HG02840 (cell line): Measurements from ENCODE around the gene CLPSL2.
A peak's percentile ranks its signal among the peaks of the same experiment; 100 is the strongest.
"Not testable (repeated sequence)": the region's sequence is repeated elsewhere in the genome, so short reads cannot be mapped to it uniquely, and the experiment has no call there.

Experiments
- ATAC-seq: cut with Tn5 transposase; IDR thresholded peaks from one replicate; pipeline ENCODE4 v1.9.1; 2021; ENCODE audit warnings: mild to moderate bottlenecking, moderate library complexity, moderate number of reproducible peaks; ENCODE audit not compliant: unreplicated experiment, low FRiP score

Gene CLPSL2, protein sequence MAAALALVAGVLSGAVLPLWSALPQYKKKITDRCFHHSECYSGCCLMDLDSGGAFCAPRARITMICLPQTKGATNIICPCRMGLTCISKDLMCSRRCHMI

DNA sequence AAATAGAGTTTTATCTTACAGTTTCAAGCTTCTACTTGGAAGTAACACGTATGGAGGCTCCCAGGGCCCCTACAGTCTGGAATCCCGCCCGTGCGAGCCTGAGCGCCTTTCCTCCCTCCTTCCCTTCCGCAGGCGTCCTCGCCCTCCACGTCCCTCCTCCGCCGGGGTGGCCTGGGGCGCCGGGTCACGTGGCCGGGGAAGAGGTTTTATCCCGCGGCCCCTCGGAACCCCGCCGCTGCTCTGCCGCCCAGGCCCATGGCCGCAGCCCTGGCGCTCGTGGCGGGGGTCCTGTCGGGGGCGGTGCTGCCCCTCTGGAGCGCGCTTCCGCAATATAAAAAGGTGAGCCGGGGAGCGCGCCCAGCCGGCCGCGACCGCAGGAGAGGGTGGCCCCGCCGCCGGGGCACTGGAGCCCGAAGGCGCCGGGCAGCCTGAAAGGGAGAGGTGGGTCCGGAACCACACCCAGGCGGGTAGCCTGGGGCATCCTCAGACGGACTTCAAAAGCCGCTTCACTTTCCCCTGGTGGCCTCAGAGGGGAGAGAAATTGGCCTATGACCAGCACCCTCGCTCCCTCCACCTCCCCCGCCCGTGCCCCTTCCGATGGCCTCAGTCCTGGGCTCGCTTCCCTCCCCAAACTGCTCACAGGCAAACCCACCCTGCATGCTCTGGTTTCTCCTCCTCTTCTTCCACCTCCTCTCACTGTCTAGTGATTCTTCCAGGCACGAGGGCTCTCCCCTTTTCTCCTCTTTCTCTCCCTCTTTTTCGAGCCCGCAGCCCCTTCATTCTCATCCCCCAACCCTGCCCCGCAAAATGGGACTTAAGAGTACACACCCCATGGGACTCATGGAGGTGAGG lies at the start of gene CLPSL2:
TSS of gene CLPSL2 (plus strand) at position 235 of the 852 bp plus-strand sequence. CDS start at position 256, 21 bp downstream.
- no peak for ATAC-seq

DNA sequence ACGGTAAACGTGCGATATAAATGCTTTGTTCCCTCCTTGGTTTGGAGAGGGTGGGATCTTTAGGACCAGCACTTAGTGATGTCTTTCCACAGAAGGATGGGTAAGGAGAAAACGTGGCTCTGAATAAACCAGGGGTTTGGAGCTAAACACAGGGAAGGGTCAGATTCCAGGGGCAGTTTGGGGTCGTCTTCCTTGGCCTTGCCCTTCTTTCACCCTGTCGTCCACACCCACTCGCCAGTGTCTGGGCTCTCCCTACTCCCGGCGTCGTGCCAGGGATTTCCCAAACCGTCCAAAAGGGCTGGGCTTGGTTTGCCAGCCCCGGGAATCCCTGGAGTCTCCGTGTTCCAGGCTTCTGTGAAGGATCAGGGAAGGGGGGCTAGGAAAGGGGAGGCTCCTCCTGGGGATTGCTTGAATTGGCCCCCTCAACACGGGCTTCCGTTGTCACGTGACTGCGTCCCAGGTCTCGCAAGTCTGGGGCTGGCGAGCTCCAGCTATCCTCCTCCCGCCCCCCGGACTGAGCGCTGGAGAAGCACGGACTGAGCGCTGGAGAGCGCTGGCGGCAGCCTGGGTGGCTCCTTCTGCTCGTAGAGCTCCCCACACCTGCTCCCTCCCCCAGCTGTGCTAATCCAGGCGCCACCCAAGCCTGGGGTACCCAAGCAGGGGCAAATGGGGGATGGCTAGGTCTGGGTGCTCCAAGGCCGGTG lies 49.0 kb upstream of the CLPSL2 start:
- ATAC-seq: no peak

DNA sequence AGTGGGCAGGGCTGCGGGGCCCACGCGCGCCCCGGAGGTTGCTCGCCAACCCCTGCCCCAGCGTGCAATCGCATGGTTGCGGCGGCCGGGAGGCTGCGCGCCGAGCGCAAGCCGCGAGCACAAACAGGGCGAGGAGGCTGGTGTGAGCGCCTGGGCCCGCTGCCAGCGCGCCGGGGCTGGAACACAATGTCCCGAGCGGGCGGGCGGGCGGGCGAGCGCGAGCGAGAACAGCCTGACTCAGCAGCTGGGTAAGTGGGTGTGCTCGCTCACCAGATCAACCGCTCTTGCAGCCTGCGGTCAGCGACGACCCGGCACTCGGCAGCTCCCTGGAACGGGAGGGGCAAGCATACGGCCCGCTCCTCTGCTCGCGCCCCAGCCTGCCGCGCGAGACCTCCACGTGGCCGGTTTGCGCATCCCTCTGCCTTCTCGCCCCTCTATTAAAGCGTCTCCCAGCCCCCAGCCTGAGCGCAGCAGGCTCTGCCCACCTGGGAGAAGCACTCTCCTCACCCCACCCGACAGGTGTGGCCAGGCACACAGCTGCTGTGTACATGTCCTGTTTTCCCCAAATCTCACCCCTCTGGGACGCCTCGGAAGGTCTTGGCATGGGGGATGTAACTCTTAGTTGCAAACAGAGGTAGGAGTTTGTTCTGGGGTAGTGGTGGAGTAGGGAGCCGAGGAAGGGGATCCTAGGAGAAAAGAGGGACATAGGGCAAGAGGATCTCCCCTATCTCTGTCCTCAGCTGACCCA lies 48.3 kb upstream of the CLPSL2 start:
- no peak for ATAC-seq

DNA sequence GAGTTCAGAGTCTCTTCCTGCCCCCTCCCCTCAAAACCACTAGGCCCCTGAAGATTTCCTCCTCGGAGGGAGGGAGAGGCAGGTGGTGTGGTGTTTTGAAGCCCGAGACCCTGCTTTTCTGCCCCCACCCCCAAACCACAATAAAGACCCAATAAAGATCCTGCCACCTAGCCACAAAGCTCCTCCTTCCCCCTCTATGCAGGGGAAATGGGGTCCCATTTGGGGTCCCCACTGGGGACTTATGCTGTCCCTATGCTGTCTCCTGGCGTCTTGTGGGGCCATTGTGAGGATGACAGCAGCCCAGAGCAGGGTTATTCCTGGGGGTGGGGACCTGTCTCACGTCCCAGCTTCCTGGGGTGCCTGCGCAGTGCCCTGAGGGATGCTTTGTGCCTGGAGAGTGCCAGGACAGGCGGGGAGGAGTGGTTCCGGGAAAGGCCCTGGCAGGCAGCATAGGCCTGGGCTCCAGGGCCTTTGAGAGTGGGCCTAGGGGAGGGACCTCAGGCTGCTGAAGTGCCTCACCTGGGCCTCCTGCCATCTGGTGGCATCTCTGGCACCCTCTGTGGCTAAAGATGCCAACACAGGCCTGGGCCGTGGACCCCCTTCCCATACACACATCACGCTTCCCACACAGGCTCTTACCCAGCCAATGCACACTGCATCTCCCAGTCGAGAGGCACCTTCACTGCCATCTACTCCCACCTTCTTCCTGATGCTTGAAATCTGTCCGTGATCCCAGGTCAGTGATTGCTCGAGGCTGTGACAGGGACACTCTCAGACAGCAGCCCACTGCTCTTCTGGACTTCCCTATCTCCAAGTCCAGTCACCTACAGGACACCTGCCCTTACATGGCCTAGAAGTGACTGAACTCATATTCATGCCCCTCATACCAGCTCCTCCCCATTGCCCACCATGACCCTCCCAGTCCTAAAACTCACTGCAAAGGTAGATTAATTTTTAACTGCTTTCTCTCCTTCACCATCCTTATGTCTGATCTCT lies 47.4 kb upstream of the CLPSL2 start:
- ATAC-seq: no peak

DNA sequence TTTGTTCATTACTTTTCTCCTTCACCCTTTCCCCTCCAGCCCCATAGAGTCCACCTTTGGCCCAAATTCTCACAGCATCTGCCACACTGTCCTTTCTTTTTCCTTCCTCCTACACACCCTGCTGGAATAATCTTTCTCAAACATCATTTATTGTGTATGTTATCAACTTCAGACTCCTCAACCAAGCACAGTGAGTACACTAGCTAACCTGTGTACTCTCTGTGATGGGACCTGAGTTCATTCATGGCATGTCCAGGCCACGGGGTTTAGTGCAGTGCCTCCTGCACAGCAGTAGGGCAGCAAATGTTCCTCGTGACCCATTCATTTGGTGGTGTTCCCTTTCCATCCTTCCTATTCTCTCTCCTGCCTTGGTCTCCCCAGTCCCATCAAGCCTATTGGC lies 46.7 kb upstream of the CLPSL2 start:
- no peak for ATAC-seq

DNA sequence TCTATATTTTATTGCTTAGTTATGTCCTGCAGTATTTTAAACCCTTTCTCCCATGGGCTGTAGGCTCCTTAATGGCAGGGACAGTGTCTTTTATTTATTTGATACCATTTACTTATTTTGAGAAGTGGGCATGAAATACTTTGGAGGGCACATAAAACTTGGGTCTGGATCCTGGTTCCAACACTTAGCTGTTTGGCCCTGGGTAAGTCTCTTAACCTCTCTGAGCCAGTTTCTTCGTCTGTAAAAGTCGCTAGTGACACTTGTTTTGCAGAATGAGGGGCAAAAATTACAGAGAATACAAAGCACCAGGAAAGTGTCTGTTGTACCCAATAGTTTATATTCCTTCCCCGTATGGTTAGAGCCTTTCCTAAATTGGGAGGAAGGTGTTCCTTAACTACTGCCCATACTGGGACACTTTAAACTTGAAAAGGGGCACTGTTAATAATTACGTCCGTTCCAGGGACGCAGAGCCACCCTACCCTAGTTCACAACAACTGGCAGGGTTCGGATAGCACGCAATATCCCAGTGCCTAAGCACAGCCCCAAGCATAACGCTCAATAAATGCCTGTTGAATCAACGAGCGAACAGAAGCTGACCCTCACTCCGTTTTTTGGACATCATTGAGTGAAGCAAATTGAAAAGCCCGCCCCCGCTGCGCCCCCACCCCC lies 45.5 kb upstream of the CLPSL2 start:
- ATAC-seq: no peak

DNA sequence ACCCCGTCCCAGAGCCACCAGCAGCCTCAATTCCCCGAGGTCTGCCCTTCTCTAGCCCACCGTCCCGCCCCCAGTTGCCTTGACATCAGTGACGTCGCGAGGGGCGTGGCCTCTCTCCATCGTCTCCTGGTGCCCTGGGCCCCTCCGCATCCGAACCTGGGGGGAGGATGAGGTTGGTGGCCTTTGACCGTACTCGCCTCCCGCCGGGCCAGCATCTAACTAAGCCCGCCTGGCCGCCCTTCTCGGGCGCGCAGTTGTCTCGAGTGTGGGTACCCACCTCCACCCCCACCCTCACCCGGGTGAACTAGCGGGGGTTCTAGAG lies 45.0 kb upstream of the CLPSL2 start:
- peak; percentile 52 for ATAC-seq

DNA sequence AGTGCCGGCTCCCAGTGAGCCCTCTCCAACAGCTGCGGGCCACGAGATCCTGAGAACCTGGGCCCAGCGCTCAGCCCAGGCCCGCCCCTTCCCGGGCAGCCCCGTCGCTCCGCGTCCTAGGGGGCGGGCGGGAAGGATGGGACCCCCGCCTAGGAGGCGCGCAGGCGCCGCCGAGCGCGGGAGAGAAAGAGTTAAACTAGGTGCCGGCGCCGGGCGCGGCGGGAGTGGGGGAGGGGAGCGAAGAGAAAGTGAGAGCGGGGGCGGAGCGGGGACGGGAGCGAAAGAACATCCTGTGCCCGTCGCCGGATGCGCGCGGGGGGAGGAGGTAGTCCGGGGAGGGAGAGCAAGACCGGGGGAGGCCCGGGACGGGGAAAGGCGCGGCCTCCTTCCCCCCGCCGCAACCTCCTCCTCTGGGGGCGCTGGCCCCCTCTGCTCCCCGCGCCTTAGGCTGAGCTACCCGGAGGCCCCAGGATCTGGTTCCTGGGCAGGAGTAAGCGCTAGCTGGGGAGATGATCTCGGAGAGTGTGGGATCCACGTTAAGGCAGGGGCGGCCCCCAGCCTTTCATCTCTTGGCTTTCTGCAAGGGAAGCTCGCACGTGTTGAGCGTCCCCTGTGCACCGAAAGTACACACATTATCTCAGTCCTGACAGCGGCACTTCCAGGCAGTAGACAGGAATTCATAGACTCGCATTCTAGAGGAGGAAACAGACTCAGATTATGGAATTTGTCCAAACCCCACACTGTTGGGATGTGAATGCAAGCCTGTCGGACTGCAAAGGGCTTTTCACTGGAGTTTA lies 44.5 kb upstream of the CLPSL2 start:
- ATAC-seq: peak; percentile 44

DNA sequence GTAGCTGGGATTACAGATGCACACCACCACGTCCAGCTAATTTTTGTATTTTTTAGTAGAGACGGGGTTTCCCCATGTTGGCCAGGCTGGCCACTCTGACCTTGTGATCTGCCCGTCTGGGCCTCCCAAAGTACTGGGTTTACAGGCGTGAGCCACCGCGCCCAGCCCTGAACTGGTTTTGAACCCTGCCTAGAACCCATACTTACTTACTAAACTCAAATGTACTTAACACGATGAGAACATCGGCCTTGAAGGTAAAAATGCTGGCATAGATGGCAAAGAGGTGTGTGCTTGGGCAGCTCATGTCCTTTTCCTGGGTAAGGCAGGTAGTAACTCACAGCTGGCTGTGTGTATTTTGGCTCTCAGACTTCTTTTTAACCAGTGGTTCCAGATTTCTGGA lies 42.8 kb upstream of the CLPSL2 start:
- ATAC-seq: no peak

DNA sequence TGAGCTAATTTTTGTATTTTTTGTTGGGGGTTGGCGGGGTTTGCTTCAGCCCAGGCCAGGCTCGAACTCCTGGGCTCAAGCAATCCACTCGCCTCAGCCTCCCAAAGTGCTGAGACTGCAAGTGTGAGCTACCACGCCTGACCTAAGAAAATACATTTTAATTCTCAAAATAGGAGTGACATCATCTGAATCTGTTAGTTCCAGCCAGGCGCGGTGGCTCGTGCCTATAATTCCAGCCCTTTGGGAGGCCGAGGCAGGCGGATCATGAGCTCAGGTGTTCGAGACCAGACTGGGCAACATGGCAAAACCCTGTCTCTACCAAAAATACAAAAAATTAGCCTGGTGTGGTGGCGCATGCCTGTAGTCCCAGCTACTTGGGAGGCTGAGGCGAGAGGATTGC lies 42.1 kb upstream of the CLPSL2 start:
- not testable (repeated sequence) for ATAC-seq

DNA sequence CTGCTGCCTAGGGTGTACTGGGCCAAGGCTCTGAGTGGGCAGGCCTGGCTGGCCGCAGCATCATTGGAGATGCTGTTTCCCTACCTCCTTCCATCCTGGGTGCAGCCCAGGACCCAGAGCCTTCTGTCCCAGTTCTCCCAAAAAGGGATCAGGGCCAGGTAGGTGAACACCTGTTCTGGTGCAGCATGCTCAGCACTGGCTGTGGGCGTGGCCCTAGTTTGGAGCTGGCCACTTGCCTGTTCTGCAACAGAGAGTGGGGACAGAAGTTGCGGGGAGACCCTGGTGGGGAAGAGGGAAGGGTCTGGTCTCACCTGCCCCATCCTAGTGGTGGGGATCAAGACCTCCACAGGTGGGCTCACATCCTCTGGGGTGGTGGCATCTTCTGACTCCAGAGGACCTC lies 40.9 kb upstream of the CLPSL2 start:
- no peak for ATAC-seq

DNA sequence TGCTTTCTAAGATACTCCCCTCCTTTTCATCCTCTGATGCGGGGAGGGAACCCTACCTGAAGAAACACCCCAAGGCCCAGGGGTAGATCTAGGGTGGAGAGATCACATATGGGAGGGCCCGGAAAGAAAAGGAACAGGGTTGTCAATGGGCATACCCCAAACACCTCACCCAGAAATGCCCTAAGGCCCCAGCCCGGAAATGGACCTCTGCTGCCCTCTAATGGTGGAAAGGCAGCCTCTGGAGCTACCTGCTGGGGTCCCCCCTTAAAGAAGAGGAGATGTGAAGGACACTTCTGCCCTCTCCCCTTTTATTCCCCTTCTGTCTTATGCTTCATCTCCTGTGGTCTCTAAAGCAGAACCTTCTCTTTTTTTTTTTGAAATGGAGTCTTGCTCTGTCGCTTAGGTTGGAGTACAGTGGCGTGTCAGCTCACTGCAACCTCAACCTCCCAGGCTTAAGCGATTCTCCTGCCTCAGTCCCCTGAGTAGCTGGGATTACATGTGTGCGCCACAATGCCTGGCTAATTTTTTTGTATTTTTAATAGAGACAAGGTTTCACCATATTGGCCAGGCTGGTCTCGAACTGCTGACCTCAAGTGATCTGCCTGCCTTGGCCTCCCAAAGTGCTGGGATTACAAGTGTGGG lies 40.0 kb upstream of the CLPSL2 start:
- ATAC-seq: no peak

DNA sequence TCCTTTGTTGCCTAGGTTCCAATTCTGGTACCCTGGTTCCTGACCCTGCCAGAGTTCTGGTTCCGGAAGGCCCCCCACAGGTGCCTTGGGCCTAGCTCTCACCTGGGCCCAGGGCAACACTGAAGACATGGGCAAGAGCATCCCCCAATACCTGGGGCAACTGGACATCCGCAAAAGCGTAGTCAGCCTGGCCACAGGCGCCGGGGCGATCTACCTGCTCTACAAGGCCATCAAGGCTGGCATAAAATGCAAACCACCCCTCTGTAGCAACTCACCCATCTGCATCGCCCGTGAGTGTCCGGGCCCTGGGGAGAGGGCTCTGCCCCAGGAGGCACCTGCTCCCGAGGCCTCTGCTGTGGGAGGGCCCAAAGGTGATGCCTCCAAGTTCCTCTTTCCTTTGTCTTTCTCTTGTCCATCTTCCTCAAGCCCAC lies 39.4 kb upstream of the CLPSL2 start, which contains the start of gene ARMC12:
TSS of gene ARMC12 (plus strand) at position 51 of the 431 bp plus-strand sequence. CDS start at position 128, 77 bp downstream.
- ATAC-seq: no peak

DNA sequence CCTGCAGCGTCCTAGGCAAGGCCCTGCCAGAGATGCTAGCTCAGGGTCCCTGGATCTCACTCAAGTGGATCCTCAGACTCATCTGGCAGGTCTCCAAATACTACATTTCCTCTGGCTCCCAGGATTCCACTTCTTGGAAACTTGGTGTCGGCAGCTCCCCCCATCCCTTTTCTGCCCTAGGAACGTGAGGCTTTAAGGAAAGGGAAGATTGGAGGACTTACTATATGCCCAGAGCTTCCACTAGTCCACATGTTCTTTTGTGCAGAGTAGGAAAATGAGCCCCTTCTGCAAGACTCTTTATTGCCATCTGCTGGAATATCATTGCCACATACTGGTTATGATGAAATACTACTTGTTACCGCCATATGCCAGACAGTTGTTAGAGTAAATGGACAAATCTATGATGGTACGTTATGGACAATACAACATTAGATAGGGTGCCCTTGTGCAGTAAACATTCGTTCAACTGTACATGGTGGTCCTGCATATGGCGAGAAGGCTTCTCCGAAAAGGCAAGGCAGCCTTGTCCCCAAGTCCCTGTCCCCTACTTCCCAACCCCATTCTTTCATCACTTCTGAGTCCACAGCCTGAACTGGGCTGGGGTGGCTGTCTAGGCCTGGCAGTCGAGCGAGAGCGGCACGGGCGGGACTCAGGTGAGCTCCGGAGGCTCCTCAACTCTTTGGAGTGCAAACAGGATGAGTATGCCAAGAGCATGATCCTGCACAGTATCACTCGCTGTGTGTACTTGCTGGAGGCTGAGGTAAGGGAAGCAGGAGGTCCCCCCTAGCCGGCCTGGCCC lies 38.8 kb upstream of the CLPSL2 start:
- ATAC-seq: no peak

DNA sequence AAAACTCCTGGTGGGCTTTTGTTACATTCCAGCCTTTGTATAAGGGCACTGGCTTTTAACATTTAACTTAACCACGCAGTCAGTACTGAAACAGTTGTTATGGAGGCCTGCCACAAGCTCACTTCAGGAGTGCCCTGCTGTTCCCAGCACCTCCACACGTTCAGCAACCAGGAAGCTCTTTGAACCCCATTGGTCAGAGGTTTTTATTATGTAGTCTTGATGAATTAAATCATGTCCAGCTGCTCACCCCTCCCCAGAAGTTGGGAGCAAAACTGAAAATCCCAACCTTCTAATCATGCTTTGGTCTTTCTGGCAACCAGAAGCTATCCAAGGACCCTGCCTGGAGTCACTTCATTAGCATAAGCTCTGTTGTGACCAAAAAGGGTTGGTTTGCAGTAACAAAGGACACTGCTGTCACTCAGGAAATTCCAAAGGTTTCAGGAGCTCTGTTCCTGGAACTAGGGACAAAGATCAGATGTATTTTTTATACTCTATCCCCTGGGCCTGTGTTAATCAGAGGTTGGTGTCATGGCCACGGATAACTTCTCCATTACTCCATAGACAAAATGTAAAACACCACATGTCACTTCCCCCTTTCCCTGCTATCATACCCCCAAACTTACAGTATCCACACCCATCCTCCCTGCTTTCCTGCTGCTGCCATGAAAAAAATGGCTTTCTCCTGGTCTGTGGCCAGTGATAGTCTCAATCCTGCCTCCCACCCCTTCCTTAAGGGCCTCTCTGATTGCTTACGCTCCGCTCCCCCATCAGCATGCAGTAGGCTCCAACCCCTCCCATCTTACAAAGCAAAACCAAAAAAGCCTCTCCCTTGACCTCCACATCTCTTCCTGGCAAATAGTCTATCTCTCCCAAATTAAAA lies 36.5 kb upstream of the CLPSL2 start:
- no peak for ATAC-seq

DNA sequence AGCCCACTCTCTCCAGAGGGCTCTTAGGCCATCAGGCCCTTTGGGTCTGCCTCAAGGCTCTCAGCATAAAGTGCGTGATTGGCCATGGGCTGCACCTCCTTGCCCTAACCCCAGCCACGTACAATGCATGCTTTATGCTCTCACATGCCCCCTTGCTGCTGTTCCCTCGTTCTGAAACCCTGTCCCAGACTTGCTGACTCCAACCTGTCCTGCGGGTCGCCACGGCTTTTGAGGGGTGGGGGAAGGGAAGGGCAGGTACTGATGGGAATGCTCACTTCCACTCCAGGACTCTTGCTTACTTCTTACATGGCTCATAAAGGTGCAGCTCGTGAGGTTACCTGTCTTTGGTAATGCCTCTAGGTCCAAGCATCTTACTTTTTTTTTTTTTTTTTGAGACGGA lies 33.6 kb upstream of the CLPSL2 start:
- ATAC-seq: no peak
